T47D (cell line): ENCODE results near the gene RHOC.

Experiments
- DNase-seq, 2 experiments: peaks; one replicate each; pipeline versions ENCODE4 v3.0.0 to v3.0.0-alpha.2; 2011 to 2012; ENCODE audit warnings: low read depth in 1 of 2, low spot score in 1 of 2
- JUND ChIP-seq: IDR thresholded peaks from 2 replicates; pipeline ENCODE4 v1.6.1; 2012; ENCODE audit warnings: low read depth
- in situ Hi-C: cut with HindIII; loops from 2 replicates; pipeline ENCODE4 v1.10.0; 2016; ENCODE audit warnings: low sequenced_read_pairs, low pct_unique_long_range_greater_than_20kb

The RHOC gene

GRCh38 chr1:112675728-112676381, 31.1 kb downstream of the RHOC start:
- no peak for TF ChIP-seq JUND
- in situ Hi-C loops, result no loop called here
- no peak for DNase-seq

GRCh38 chr1:112674986-112675727, 31.8 kb downstream of the RHOC start:
- in situ Hi-C loops, result no loop called here
- TF ChIP-seq JUND, result no peak
- DNase-seq, result peak in 1 of 2 experiments; percentile 15

GRCh38 chr1:112674440-112674985, 32.4 kb downstream of the RHOC start, which contains the start of gene MOV10:
Gene MOV10, plus strand, starts transcription at chr1:112674659. Its CDS starts 254 bp downstream, at chr1:112674913.
- peak; percentile 36 to 72 for DNase-seq
- TF ChIP-seq JUND, result 0 out of 2 replicates have a peak, but pooled peaks have one; percentile 20
- in situ Hi-C loops, result no loop called here

- no peak for TF ChIP-seq JUND
- in situ Hi-C loops, result no loop called here
- peak in 1 of 2 experiments; percentile 63 for DNase-seq
These were observed 33.1 kb downstream of the RHOC start for GRCh38 chr1:112673592-112674439.

GRCh38 chr1:112672842-112673241, 34.1 kb downstream of the RHOC start:
- TF ChIP-seq JUND, result no peak
- in situ Hi-C loops, result no loop called here
- no peak for DNase-seq

- in situ Hi-C loops, result no loop called here
- TF ChIP-seq JUND, result no peak
- no peak for DNase-seq
These were observed 34.9 kb downstream of the RHOC start for GRCh38 chr1:112672009-112672408.

GRCh38 chr1:112666946-112667345, 40.0 kb downstream of the RHOC start:
- no peak for TF ChIP-seq JUND
- in situ Hi-C loops, result no loop called here
- DNase-seq, result no peak

GRCh38 chr1:112665857-112666256, 41.1 kb downstream of the RHOC start:
- DNase-seq, result no peak
- no peak for TF ChIP-seq JUND
- in situ Hi-C loops, result no loop called here

GRCh38 chr1:112651205-112651604, 55.7 kb downstream of the RHOC start:
- in situ Hi-C loops, result no loop called here
- DNase-seq, result no peak
- TF ChIP-seq JUND, result no peak
